GM12892 (cell line): Measurements from ENCODE around the gene CEACAM5.

Experiments
- POLR2A ChIP-seq: IDR thresholded peaks from 2 replicates; pipeline ENCODE4 v1.6.1; 2011; ENCODE audit warnings: low read depth, low read length, control low read depth
- TAF1 ChIP-seq: IDR thresholded peaks from 2 replicates; pipeline ENCODE4 v1.6.1; 2011; ENCODE audit warnings: low read depth, mild to moderate bottlenecking, control low read depth, low read length, borderline replicate concordance

GRCh38 chr19:41688687-41689086, 19.7 kb upstream of the CEACAM5 start:
- TF ChIP-seq POLR2A = no peak
- no peak for TF ChIP-seq TAF1
